ENCODE results near the gene ATP5ME.
A peak's percentile ranks its signal among the peaks of the same experiment; 100 is the strongest.

Gene ATP5ME

GRCh38 chr4:679629-680028, 5.6 kb upstream of the ATP5ME start:
- in situ Hi-C loops (cut with MboI; ENCODE audit: low pct_unique_long_range_greater_than_20kb, low sequenced_read_pairs, unreplicated experiment), result no loop called here
- DNase-seq (ENCODE audit: low spot score), result no peak
- TF ChIP-seq CTCF (IDR thresholded peaks at IDR 0.05; ENCODE audit: extremely low read depth, insufficient read depth, missing control alignments), result no peak

GRCh38 chr4:679104-679481, 5.0 kb upstream of the ATP5ME start:
- DNase-seq (ENCODE audit: low spot score), result no peak
- TF ChIP-seq CTCF (IDR thresholded peaks at IDR 0.05; ENCODE audit: extremely low read depth, insufficient read depth, missing control alignments), result no peak
- in situ Hi-C loops (cut with MboI; ENCODE audit: low pct_unique_long_range_greater_than_20kb, low sequenced_read_pairs, unreplicated experiment), result no loop called here

GRCh38 chr4:678331-679103, 4.4 kb upstream of the ATP5ME start:
- no peak for TF ChIP-seq CTCF (IDR thresholded peaks at IDR 0.05; ENCODE audit: extremely low read depth, insufficient read depth, missing control alignments)
- DNase-seq (ENCODE audit: low spot score), result no peak
- in situ Hi-C loops (cut with MboI; ENCODE audit: low pct_unique_long_range_greater_than_20kb, low sequenced_read_pairs, unreplicated experiment), result no loop called here

- in situ Hi-C loops (cut with MboI; ENCODE audit: low pct_unique_long_range_greater_than_20kb, low sequenced_read_pairs, unreplicated experiment), result no loop called here
- no peak for DNase-seq (ENCODE audit: low spot score)
Measured at GRCh38 chr4:677431-678293, 3.6 kb upstream of the ATP5ME start.

DNA sequence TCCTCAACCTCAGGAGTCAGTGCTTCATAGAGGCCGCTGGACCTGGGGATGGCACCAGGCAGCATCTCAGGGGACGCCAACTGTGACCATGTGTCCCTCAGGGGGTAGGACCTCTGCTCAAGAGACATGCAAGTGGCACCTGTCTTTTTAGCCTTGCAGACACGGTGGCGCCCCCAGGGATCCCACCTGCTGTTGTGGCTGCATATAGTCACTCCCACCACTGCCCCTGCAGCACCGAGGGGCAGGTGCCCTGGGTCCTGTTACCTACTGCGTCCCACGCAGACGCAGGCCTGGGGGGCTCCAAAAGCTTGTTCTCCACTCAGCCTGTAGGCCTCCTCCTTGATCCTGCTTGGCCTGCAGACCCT, 2.8 kb upstream of the ATP5ME start:
- in situ Hi-C loops (cut with MboI; ENCODE audit: low pct_unique_long_range_greater_than_20kb, low sequenced_read_pairs, unreplicated experiment), result no loop called here
- TF ChIP-seq CTCF (IDR thresholded peaks at IDR 0.05; ENCODE audit: extremely low read depth, insufficient read depth, missing control alignments), result no peak
- DNase-seq (ENCODE audit: low spot score), result no peak

More at GRCh38 chr4:677431-678293, 3.6 kb upstream of the ATP5ME start:
- TF ChIP-seq CTCF (IDR thresholded peaks at IDR 0.05; ENCODE audit: extremely low read depth, insufficient read depth, missing control alignments), result no peak

- in situ Hi-C loops (cut with MboI; ENCODE audit: low pct_unique_long_range_greater_than_20kb, low sequenced_read_pairs, unreplicated experiment), result no loop called here
- no peak for TF ChIP-seq CTCF (IDR thresholded peaks at IDR 0.05; ENCODE audit: extremely low read depth, insufficient read depth, missing control alignments)
- peak; percentile 84 for DNase-seq (ENCODE audit: low spot score)
Measured at GRCh38 chr4:675980-676870, 2.1 kb upstream of the ATP5ME start.

Measured in GM13977 (cell line).